Subcutaneous abdominal adipose tissue (tissue), 5 donors: ENCODE results near the gene TMEM255A.

Experiments used
- H3K27ac ChIP-seq: one replicate; pipeline ENCODE4 v1.7.0; 2013; ENCODE audit warnings: low read depth, mild to moderate bottlenecking, inconsistent platforms, low read length, moderate library complexity
- H3K27me3 ChIP-seq, 5 donors: one replicate each; pipeline ENCODE4 v1.7.0; 2013; ENCODE audit warnings: low read length in 5 of 5, inconsistent platforms in 1 of 5; ENCODE audit not compliant: control insufficient read depth in 5 of 5, insufficient read depth in 4 of 5
- H3K36me3 ChIP-seq, 5 donors: one replicate each; pipeline ENCODE4 v1.7.0; 2013; ENCODE audit warnings: low read length in 5 of 5; ENCODE audit not compliant: control insufficient read depth in 5 of 5, insufficient read depth in 5 of 5
- H3K4me1 ChIP-seq, 5 donors: one replicate each; pipeline ENCODE4 v1.7.0; 2013; ENCODE audit warnings: low read length in 5 of 5, mild to moderate bottlenecking in 3 of 5, moderate library complexity in 1 of 5; ENCODE audit not compliant: control insufficient read depth in 5 of 5, insufficient read depth in 5 of 5
- H3K4me3 ChIP-seq, 5 donors: one replicate each; pipeline ENCODE4 v1.7.0; 2013; ENCODE audit warnings: low read length in 5 of 5, low read depth in 1 of 5
- H3K9ac ChIP-seq, 5 donors: one replicate each; pipeline ENCODE4 v1.7.0; 2013; ENCODE audit warnings: low read length in 5 of 5, mild to moderate bottlenecking in 4 of 5, moderate library complexity in 3 of 5
- H3K9me3 ChIP-seq, 5 donors: one replicate each; pipeline ENCODE4 v1.7.0; 2013; ENCODE audit warnings: low read length in 5 of 5; ENCODE audit not compliant: control insufficient read depth in 5 of 5
- donor health status: healthy.
- donor health status: healthy.
- donor health status: healthy.
- donor health status: healthy.
- donor health status: healthy.

The TMEM255A gene

DNA sequence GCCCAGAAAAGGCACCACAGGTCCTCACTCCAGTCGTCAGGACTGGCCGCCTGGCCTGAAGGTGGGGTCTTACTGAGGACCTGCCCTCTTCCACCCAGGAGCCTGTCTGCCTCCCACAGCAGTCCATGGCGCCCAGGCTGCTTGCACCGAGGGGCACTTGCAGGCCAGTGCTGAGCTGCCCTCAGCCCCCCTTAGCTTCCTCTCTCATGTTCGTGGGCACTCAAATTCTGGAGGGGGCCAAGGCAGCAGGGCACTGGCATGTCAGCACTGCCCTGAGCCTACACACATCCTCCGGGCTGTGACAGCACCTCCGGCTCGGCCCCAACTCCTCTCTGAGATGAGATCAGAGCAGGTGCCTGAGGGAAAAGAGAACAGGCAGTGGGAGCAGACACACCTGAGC is 87.9 kb downstream of the TMEM255A start:
- Histone ChIP-seq H3K4me1 (peaks cover 0 to 6% (median 0%) of the 10 kb centered on the region in 5 donors), H3K36me3 (peaks cover 0 to 4% (median 0%) of the 10 kb centered on the region in 5 donors), H3K4me3 (no peak overlapping the region), H3K9me3 (no peaks in the 10 kb centered on the region), H3K9ac (no peak overlapping the region), H3K27ac (no peak overlapping the region), H3K27me3 (peaks cover 0 to 5% (median 0%) of the 10 kb centered on the region in 5 donors)

DNA sequence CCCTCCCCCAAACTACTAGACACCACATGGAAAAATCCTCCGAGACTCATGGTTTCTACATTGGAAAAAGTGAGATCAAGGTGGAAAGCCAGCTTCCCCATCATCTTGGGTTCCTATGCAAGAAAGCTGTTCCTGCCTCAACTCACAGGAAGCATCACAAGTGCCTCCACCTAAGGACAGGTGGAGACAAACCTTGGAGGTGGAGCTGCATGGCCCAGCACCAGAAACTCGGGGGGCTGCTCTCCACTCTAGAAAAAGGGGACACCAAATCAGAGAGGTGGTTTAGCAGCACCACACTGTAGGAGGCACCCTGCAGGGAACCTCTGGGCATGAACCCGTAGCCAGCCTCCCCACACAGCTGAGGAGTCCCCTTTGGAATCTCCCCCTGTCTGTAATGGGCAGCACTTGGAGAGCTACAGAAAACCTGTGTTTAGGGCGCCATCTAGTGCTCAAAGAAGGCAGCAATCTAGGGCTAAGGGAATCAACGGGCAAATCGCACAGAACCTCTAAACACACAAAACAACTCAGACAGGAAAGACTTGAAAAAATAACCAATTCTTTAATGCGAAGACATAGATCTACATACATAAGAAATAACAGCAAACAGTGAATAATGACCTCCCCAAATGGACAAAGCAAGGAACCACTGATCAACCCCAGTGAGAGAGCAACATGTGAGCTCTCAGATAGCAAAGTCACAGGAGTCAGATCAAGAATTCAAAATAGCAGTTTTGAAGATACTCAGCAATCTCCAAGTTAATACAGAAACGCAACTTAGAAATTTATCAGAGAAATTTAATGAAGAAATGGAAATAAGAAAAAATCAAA is 97.6 kb downstream of the TMEM255A start:
- peaks cover 0 to 6% (median 0%) of the 10 kb centered on the region in 5 donors for H3K4me1 ChIP-seq
- H3K27me3 ChIP-seq: peaks cover 0 to 4% (median 0%) of the 10 kb centered on the region in 5 donors
- no peak overlapping the region for H3K27ac ChIP-seq
- no peaks in the 10 kb centered on the region for H3K36me3 ChIP-seq
- no peak overlapping the region for H3K9ac ChIP-seq
- H3K4me3 ChIP-seq: no peak overlapping the region
- no peaks in the 10 kb centered on the region for H3K9me3 ChIP-seq
